ENCODE results near the gene ZMYM5.
"Not testable (repeated sequence)": the region's sequence is repeated elsewhere in the genome, so short reads cannot be mapped to it uniquely, and the experiment has no call there.

Gene ZMYM5

GRCh38 chr13:19860884-19861655, 2.4 kb downstream of the ZMYM5 start:
- no peak overlapping the region for H3K4me3 ChIP-seq (ENCODE audit: control insufficient read depth, low read depth, low read length)
- DNase-seq (ENCODE audit: low read depth), result no peak
- TF ChIP-seq CTCF (IDR thresholded peaks at IDR 0.05; ENCODE audit: control insufficient read depth, insufficient read depth, low read depth, low read length, missing control alignments), result no peak

GRCh38 chr13:19857637-19858036, 5.8 kb downstream of the ZMYM5 start:
- not testable (repeated sequence) for H3K4me3 ChIP-seq (ENCODE audit: control insufficient read depth, low read depth, low read length); DNase-seq (ENCODE audit: low read depth)

GRCh38 chr13:19852766-19853165, 10.7 kb downstream of the ZMYM5 start:
- DNase-seq (ENCODE audit: low read depth), result no peak
- TF ChIP-seq CTCF (IDR thresholded peaks at IDR 0.05; ENCODE audit: control insufficient read depth, insufficient read depth, low read depth, low read length, missing control alignments), result no peak
- H3K4me3 ChIP-seq (ENCODE audit: control insufficient read depth, low read depth, low read length), result no peak overlapping the region

GRCh38 chr13:19845758-19846157, 17.7 kb downstream of the ZMYM5 start:
- DNase-seq (ENCODE audit: low read depth), result peak; percentile 86
- no peak overlapping the region for H3K4me3 ChIP-seq (ENCODE audit: control insufficient read depth, low read depth, low read length)
- TF ChIP-seq CTCF (IDR thresholded peaks at IDR 0.05; ENCODE audit: control insufficient read depth, insufficient read depth, low read depth, low read length, missing control alignments), result no peak

GRCh38 chr13:19838865-19839275, 24.6 kb downstream of the ZMYM5 start:
- no peak for TF ChIP-seq CTCF (IDR thresholded peaks at IDR 0.05; ENCODE audit: control insufficient read depth, insufficient read depth, low read depth, low read length, missing control alignments)
- DNase-seq (ENCODE audit: low read depth), result peak; percentile 88
- no peak overlapping the region for H3K4me3 ChIP-seq (ENCODE audit: control insufficient read depth, low read depth, low read length)

- no peak for TF ChIP-seq CTCF (IDR thresholded peaks at IDR 0.05; ENCODE audit: control insufficient read depth, insufficient read depth, low read depth, low read length, missing control alignments)
- no peak for DNase-seq (ENCODE audit: low read depth)
- no peak overlapping the region for H3K4me3 ChIP-seq (ENCODE audit: control insufficient read depth, low read depth, low read length)
Observed at GRCh38 chr13:19836472-19836871, 27.0 kb downstream of the ZMYM5 start.

GRCh38 chr13:19834704-19835103, 28.7 kb downstream of the ZMYM5 start:
- H3K4me3 ChIP-seq (ENCODE audit: control insufficient read depth, low read depth, low read length), result no peak overlapping the region
- TF ChIP-seq CTCF (IDR thresholded peaks at IDR 0.05; ENCODE audit: control insufficient read depth, insufficient read depth, low read depth, low read length, missing control alignments), result no peak
- no peak for DNase-seq (ENCODE audit: low read depth)

Measured in AG09309 (cell line).